ENCODE measurements around the gene BICD2. TPM values are rescaled to one million over a fixed set of nuclear protein-coding genes. Genes with fewer than 3 reads are reported as not detected.

The BICD2 gene
- total RNA-seq, 1 donor from 2014 or later, result 35.4 TPM

DNA sequence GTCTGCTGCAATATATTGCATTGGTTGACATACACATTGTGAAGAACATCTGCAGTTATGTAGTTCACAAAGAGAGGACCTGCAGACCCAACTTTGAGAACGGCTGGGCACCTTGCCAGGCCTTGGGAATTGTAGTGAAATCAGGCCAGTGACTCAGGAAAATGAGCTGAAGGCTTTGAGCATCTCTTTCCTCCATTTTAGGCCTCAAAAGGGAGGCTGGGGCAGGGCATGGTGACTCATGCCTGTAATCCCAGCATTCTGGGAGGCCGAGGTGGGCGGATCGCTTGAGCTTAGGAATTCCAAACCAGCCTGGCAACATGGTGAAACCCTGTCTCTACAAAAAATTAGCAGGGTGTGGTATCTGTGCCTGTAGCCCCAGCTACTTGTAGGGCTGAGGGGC is 93.3 kb downstream of the BICD2 start:
- DNase-seq (ENCODE audit: extremely low spot score, unreplicated experiment), result no peak

DNA sequence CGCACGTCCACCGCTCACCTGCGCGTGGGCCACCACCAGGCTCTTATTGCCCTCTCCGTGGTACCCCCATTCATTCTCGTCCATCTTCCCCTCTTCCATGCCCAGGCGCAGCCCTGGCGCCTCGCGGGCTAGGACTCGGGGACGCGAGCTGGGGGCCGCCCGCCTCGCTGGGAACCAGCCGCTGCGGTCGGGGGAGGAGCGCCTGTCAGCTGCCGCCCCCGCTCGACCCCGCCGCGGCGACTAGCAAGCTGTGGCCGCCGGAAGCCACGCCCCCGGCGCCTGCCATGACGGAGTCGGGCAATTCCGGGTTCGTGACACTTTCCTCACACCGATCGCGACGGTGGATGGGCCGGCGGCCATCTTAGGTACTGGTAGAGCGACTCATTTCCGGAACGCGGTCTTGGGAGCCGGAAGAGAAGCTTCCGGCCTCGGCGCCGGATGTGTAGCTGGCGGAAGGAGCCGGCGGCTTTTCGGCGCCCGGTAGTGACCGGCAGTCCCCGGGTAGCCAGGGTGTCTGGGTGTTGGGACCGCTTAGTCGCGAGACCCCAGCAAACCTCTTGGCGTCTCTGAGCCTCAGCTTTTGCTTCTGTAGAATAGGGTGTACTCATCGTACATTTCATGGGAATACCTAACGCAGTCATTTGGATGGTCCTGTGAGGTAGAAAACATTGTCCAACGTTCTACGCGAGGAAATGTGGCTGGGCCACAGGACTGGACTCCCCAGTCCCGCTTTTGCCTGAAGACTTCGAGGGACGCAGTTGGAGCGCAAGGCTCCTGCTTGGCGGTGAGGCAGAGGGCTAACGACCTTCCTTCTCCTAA is 94.5 kb downstream of the BICD2 start, which contains the start of gene IPPK:
TSS of gene IPPK (minus strand) at position 242 of the 819 bp plus-strand sequence. CDS start at position 99, 143 bp downstream.
- H3K4me3 Mint-ChIP-seq (ENCODE audit: unreplicated experiment), result peak within 1 kb of the TSS; percentile 94
- H3K27me3 Mint-ChIP-seq (ENCODE audit: unreplicated experiment), result no peaks in the 10 kb centered on the region
- H3K27ac Mint-ChIP-seq (ENCODE audit: unreplicated experiment), result peak within 1 kb of the TSS; percentile 96
- H3K36me3 Mint-ChIP-seq (ENCODE audit: unreplicated experiment), result peaks cover 3% of the 10 kb centered on the region
- peaks cover 38% of the 10 kb centered on the region for H3K4me1 Mint-ChIP-seq (ENCODE audit: unreplicated experiment)
- TF ChIP-seq CTCF (IDR thresholded peaks at IDR 0.05), result no peak
- no peaks in the 10 kb centered on the region for H3K9me3 Mint-ChIP-seq (ENCODE audit: unreplicated experiment)
- peak; percentile 99 for DNase-seq (ENCODE audit: extremely low spot score, unreplicated experiment)

More for the DNA sequence above, 93.3 kb downstream of the BICD2 start:
- H3K27ac Mint-ChIP-seq (ENCODE audit: unreplicated experiment), result peak overlapping the region; percentile 96
- H3K36me3 Mint-ChIP-seq (ENCODE audit: unreplicated experiment), result peaks cover 3% of the 10 kb centered on the region
- TF ChIP-seq CTCF (IDR thresholded peaks at IDR 0.05), result no peak
- H3K9me3 Mint-ChIP-seq (ENCODE audit: unreplicated experiment), result no peaks in the 10 kb centered on the region
- H3K4me1 Mint-ChIP-seq (ENCODE audit: unreplicated experiment), result peaks cover 33% of the 10 kb centered on the region
- peak overlapping the region; percentile 94 for H3K4me3 Mint-ChIP-seq (ENCODE audit: unreplicated experiment)
- H3K27me3 Mint-ChIP-seq (ENCODE audit: unreplicated experiment), result no peaks in the 10 kb centered on the region

DNA sequence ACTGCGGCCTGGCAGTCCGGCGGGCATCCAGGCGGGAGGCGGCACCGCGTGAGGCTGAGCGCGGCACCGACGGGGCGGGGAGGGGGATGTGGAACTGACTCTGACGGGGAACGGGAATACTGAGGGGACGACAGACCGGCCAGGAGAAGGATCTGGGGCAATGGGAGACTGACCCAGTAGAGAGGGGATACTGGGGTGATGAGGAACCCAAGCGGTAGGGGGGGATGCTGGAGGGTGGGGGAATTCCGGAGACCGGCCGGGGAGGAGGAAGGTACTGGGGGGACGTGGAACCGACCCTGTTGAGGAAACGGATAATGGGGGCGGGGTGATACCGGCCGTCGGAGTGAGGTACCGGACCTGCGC is 95.1 kb downstream of the BICD2 start:
- H3K36me3 Mint-ChIP-seq (ENCODE audit: unreplicated experiment), result peaks cover 3% of the 10 kb centered on the region
- peak overlapping the region; percentile 94 for H3K4me3 Mint-ChIP-seq (ENCODE audit: unreplicated experiment)
- H3K4me1 Mint-ChIP-seq (ENCODE audit: unreplicated experiment), result peaks cover 41% of the 10 kb centered on the region
- H3K9me3 Mint-ChIP-seq (ENCODE audit: unreplicated experiment), result no peaks in the 10 kb centered on the region
- no peaks in the 10 kb centered on the region for H3K27me3 Mint-ChIP-seq (ENCODE audit: unreplicated experiment)
- peak overlapping the region; percentile 87 for H3K27ac Mint-ChIP-seq (ENCODE audit: unreplicated experiment)
- TF ChIP-seq CTCF (IDR thresholded peaks at IDR 0.05), result no peak
- DNase-seq (ENCODE audit: extremely low spot score, unreplicated experiment), result no peak

GRCh38 chr9:92668746-92669526 is 95.7 kb downstream of the BICD2 start:
- Mint-ChIP-seq H3K36me3 (ENCODE audit: unreplicated experiment) (peaks cover 3% of the 10 kb centered on the region), H3K9me3 (ENCODE audit: unreplicated experiment) (no peaks in the 10 kb centered on the region), H3K27ac (ENCODE audit: unreplicated experiment) (peak overlapping the region; percentile 87), H3K4me3 (ENCODE audit: unreplicated experiment) (peak overlapping the region; percentile 94), H3K27me3 (ENCODE audit: unreplicated experiment) (no peaks in the 10 kb centered on the region), H3K4me1 (ENCODE audit: unreplicated experiment) (peaks cover 42% of the 10 kb centered on the region)
- no peak for DNase-seq (ENCODE audit: extremely low spot score, unreplicated experiment)
- no peak for TF ChIP-seq CTCF (IDR thresholded peaks at IDR 0.05)
